ENCODE results near the gene NRG3.

DNA sequence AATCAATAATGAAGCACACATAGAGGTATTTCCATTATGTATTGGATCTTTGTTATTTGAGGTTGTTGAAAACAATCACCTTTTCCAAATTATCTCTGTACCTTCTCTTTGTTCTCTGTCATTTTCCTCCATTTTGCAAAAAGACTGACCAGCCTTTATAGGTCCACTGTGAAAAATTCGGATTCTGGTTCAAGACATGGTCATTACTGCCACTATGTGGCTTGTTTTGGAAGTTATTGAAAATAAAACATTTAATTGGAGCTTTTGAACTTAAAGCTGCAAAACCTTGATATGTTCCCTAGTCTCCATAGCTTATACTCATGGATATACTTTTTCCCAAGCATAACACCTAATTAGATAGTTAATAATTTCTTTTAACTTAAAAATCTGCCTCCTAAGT lies 1094.4 kb downstream of the NRG3 start:
- TF ChIP-seq CTCF (conservative IDR thresholded peaks at IDR 0.05 in 1 of 2, IDR thresholded peaks at IDR 0.05 in 1 of 2; ENCODE audit: low read depth in 1 of 2, low read length in 2 of 2) (peak in 1 of 2 donors; percentile 40), EZH2 (IDR thresholded peaks at IDR 0.05; ENCODE audit: low read length, missing control alignments) (no peak)

Data from fibroblast of lung (primary cell).